Stimulated activated CD8-positive, alpha-beta memory T cell treated with anti-CD3 and anti-CD28 coated beads, Interleukin-4, amount 100 ng/mL, for 48 hours (primary cell): ENCODE results near the gene MTSS2.

Experiments
- DNase-seq: peaks from one replicate; pipeline ENCODE4 v3.0.0-alpha.2; 2020

MTSS2 gene

DNA sequence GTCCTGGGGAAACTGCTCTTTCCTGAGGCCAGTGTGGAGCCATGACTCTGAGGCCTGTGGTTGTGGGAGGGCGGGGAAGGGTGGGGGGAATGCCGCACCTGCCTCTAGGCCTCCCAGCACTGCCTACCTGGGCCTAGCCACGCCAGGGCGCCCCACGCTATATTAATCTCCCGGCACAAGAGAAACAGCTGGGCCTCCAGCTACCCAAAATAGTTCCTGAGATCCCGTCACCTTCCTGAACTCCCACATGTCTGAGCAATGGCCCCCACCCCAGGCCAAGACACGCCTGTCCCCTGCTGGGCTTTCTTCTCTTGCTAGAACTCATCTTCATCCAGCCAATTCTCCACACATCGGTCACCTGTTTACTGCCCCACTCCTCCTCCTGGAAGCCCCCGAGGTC lies 13.0 kb upstream of the MTSS2 start:
- no peak for DNase-seq

DNA sequence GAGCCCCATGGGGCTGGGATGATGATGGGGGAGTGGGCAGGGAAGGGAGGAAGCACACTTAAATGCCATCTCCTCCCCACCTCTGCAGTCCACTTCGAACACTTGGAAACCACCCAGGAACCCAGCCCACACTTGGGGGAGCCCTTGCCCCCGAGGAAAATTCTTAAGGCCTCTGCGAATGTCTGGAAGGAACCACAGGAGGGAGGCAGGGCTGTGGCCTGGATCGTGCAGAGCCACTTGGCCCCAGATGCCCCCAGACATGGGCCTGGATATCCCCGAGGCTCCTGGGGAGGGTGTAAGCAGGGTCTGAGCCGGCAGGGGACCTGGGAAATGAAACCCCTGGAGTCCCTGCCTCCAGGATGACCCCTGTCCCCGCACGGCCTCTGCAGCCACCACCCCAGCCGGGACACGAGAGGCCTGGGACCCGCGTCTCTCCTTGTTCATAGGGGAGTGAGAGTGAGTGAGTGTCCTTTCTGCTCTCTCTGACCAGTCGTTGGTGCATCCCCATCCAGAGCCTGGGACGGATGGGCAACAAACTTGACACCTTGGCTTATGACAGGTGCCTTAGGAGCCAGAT lies 11.8 kb upstream of the MTSS2 start:
- DNase-seq = no peak

DNA sequence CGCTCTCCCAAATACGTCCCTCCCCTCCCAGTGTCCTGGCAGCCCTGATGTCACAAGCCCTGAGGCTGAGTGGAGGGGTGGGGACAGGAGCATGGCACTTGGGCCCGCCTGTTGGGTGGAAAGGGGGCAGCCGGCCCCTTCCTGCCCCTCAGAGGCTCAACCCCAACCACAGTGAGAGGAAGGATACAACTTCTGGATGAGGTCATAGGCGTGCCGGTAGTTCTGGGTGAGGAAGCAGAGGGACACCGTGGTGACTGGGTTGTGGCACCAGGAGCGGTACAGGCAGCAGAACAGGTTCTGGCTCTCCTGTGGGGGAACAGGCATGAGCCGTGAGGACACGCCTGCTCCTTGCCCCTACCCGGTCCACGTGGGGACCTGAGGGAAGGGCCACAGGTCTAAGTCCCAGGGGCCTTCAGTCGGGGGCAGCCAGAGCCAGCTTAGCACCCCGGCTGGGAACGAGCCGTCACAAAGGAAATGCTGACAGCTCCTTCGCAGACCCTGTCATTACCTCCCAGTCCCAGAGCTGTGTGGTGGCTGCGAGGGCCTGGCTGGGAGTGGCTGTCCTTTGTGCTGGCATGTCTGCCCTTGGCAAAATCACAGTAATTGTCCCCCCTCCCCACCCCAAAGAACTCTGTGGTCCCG lies 11.2 kb upstream of the MTSS2 start:
- peak; percentile 47 for DNase-seq

GRCh38 chr16:70696355-70696754 lies 10.5 kb upstream of the MTSS2 start:
- no peak for DNase-seq

- no peak for DNase-seq
Measured at GRCh38 chr16:70695331-70696070, 9.6 kb upstream of the MTSS2 start.

DNA sequence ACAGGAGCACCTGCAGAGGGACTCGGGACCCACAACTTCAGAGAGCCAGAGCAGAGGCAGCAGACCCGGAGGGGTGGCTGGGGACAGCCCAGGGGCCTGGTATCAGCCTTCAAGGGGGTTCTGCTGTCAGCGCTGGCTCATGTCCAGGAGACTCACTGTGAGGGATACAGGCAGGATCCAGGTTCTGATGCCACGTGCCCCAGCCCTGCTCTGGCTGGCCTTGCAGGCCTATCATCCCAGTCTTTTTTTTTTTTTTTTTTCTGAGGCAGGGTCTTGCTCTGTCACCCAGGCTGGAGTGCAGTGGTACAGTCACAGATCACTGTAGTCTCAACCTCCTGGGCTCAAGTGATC lies 9.0 kb upstream of the MTSS2 start:
- DNase-seq = no peak

DNA sequence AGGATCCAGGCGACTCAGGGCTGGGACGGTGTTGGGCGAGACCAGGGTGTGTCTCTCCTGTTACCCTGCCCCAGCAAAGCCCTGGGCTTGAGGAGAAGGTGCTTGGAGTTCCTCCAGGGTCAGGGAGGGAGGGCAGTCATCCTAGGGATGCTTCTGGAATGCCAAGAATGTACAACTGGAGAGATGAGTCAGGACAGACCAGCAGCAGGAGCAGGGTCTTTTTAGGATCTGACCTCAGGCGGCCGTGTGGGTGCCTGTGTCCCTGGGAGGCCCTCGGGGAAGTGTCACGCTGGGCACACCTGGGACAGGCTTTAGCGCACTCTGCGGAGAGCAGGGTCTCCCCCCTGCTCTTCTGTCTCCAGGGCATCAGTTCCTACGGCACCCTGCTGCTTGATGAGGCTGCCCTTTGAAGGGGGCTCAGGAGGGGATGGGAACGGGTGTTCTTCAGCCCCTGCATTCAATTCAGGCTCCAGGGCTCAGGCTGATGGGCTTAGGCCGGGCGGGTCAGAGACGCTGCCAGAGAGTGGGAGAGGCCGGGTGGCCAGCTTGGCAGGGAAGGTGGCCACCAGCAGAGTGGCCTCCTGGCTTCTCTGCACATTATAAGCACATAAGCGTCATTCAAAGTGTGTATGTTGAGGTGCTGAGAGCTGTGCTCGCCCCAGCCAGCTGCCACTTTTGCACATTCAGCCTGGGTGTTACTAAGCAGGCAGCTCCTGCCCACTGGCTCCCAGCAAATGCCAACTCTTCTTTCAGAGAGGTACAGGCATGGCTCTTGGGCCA lies 8.4 kb upstream of the MTSS2 start:
- DNase-seq = no peak

DNA sequence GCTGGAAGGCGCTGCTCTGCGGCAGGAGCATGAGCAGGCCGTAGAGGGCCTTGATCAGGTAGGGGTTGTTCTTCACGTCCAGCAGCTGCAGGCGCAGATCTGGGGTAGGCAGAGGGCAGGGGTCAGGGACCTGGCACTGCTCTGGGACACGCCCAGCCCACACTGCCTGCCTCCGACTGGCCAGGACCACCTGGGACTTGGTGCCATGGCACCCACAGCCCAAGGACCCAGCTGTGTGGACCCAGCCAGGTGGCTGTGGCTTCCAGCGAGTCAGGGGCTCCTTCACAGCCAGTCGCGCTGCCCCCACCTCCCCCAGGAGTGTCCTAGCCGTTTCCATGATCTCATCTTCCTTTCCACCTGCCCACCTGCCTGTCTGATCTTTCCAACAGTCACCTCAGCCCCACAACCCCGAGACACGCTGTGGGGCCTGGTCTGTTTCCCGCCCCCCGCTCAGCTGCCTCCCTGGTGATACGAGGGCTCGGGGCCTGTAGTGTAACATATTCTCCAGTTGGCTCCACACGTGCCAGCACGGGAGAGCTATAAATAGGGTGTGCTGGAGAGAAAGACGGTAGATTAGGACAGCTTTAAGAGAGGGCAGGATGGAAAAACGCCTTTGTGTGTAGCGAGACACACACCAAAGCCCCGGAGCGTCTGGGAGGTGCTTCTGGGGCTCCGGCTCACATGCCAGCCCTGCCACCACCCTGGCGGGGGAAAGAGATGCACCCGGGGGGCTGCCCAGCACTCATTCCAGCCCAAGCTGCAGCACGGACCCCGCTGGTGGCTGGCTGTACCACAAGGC lies 7.2 kb upstream of the MTSS2 start:
- DNase-seq = no peak

DNA sequence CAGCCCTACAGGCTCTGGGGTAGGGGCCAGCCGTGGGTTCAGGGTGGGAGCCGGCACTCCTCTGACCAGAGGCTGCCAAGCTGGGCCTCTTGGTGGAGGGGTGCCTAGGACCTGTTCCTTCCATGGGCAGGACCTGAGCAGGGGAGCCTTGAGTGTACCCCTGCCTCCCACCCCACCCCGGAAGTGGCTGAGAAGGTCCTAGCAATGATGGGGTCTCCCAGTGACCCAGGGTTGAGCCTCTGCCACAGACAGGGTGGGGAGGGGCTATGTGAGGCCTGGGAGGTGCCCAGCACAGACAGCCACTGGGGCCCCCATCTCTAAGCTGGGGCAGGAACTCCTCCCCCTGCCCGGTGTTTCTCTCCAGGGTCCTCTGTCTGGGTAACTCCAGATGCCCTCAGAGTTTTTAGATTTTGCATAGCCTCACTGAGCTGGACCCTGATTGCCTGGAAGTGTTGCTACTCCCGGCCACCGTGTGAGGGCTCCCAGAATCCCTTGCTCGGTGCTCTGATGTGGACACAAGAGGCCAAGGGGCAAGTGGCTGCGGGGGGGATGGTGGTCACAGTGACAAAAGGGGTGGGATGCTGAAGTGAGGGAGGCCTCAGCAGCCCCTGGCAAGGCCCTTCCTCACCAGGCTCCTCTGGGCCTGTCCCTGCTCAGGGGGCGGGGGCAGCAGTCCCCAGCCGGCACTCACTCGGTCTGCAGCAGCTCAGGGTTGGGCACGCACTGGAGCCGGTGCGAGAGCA lies 6.4 kb upstream of the MTSS2 start:
- DNase-seq = no peak

GRCh38 chr16:70691223-70692129 lies 5.6 kb upstream of the MTSS2 start:
- DNase-seq = no peak

DNA sequence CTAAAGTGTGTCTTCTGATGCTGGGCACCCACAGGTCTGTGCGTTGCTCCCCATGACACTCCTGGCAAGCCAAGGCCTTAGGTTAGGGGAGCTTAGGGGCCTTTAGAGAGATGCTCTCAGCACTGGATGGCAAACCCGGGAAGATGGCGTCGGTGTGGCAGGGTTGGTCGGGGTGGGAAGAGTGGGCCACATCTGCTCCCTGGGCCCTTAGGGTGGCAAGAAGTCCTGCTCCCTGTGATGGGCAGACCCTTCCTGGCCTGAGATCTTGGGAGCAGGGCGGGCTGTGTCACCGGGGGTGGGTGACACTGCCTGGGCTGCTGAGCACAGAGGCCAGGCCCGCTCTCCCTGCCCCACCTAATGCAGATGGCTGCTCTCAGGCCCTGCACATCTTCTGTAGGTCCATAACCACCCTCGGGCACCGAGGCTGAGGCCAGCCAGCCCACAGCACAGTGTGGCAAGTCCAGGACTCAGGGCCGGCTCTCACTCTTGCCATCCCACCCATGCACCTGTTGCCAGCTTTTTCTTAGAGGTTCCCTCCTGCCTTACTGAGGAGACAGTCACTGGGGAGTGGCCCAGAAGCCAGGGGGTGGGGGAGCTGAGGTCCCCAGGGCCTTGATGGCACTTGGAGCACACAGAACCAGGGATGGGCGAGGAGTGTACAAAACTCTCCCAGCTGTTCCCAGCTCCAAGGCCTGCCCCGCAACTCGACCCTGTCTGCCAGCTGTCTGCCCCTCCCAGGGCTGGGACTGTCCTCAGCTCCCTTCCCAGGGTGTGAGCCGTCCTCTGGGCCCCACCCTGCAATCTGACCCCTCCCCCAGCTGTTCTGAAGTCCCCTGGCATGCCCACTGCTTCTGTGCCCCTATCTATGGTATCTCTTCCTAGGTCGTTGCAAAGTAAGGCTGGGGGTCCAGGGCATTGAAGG lies 4.4 kb upstream of the MTSS2 start:
- no peak for DNase-seq

DNA sequence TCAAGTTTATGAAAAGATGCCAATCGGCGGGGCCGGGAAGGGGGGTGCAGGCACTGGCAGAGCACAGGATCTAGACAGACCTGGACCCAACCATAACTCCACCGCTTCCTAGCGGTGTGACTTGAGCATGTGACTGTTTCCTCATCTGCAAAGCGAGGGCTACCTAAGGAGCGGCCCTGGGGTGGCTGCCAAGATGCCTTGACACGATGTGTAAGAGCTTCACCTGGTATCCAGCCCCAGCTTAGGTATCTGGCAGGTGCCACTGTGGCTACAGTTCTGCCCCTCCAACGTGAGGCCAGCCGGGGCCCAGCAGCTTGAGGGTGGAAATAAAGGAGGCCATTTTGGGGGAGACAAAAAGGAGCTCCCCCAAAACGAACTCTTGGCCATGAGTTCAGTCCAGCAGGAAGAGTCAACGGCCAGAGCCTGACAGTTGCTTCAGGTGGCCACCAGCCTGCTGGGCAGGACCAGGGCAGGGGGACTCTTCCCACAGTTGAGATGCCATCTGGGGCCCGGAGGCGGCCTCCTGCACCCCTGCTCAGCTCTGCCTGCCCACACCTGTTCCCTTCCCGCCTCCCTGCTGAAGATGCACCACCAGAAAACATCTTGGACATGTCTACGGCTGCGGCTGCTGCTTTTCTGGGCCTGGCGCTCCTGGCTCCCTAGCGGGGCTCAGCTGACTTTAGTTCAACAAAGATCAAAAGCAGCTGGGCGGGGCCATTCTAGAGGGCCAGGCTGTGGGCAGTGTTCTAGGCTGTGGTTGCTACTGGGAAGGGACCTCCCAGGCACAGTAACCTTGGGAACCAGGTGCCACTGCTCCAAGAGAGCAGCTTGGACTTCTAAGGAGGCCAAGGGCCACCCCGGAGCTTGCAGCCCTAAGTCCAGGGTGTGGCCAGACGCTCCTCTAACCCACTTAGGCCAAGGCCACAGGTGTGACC lies 3.4 kb upstream of the MTSS2 start:
- DNase-seq = no peak

- DNase-seq = no peak
Measured at GRCh38 chr16:70688246-70688742, 2.4 kb upstream of the MTSS2 start.

DNA sequence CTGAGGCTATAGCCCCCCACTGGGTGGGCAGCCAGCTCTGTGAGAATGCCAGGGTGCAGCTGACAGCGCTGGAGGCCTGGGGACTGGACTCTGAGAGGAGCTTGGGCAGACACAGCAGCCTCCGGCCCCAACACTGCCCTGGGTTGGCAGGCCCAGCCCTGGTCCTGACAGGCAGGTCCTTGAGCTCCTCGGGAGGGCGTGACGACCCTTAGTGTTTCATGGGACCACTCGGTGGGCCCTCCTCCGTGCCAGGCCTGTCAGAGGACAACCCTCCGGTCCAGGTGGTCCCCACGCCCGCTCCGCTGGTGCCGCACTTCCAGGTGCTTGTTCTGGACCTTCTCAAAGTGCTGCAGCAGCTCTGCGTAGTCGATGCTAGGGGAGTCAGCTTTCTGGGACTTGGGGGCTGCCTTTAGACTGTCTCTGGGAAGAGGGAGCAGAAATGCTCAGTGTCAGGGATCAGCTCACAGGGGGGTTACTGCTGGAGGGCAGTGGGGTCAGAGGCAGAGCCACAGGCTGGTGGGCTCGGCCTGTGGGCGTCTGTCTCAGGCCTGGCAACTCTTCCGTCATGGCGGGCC lies 1.9 kb upstream of the MTSS2 start:
- no peak for DNase-seq

GRCh38 chr16:70687102-70687511 lies 1.3 kb upstream of the MTSS2 start:
- no peak for DNase-seq

- no peak for DNase-seq
Measured at GRCh38 chr16:70686376-70687101, 686 bp upstream of the MTSS2 start.
